ENCODE results near the gene ATG4D. TPM values are rescaled to one million over a fixed set of nuclear protein-coding genes. Genes with fewer than 3 reads are reported as not detected.

ATG4D gene
- total RNA-seq, 1 experiment from 2014 or later, result 7.0 TPM

- Histone ChIP-seq H3K9ac (ENCODE audit: low read length) (no peak overlapping the region), H3K9me3 (ENCODE audit: low read length) (no peaks in the 10 kb centered on the region), H3K27me3 (ENCODE audit: low read length) (no peaks in the 10 kb centered on the region), H3K4me3 (ENCODE audit: low read length) (no peak overlapping the region), H3K27ac (ENCODE audit: low read length) (no peak overlapping the region), H3K4me2 (ENCODE audit: low read depth, low read length, poor library complexity, severe bottlenecking) (no peak overlapping the region), H3K36me3 (ENCODE audit: insufficient read depth, low read length) (no peaks in the 10 kb centered on the region), H3K4me1 (ENCODE audit: low read length) (peaks cover 14% of the 10 kb centered on the region), H3K79me2 (ENCODE audit: low read length) (peaks cover 17% of the 10 kb centered on the region), H4K20me1 (ENCODE audit: insufficient read depth, low read depth, low read length) (no peaks in the 10 kb centered on the region), H3K9me2 (replicated peaks; ENCODE audit: insufficient read depth, low read length) (no peaks in the 10 kb centered on the region), H2AFZ (ENCODE audit: low read length) (peak overlapping the region; percentile 79; the same call in 1 of the 2 replicates)
- peak; percentile 96 for DNase-seq
These were observed 38.0 kb upstream of the ATG4D start for GRCh38 chr19:10505583-10506229.

- Histone ChIP-seq H3K4me2 (ENCODE audit: low read depth, low read length, poor library complexity, severe bottlenecking) (no peak overlapping the region), H3K4me1 (ENCODE audit: low read length) (peaks cover 9% of the 10 kb centered on the region)
These were observed 35.7 kb upstream of the ATG4D start for GRCh38 chr19:10508036-10508435.

GRCh38 chr19:10508707-10509106 lies 35.0 kb upstream of the ATG4D start:
- Histone ChIP-seq H2AFZ (ENCODE audit: low read length) (no peak overlapping the region), H4K20me1 (ENCODE audit: insufficient read depth, low read depth, low read length) (no peaks in the 10 kb centered on the region), H3K79me2 (ENCODE audit: low read length) (no peaks in the 10 kb centered on the region), H3K9me2 (replicated peaks; ENCODE audit: insufficient read depth, low read length) (no peaks in the 10 kb centered on the region), H3K4me2 (ENCODE audit: low read depth, low read length, poor library complexity, severe bottlenecking) (no peak overlapping the region), H3K36me3 (ENCODE audit: insufficient read depth, low read length) (no peaks in the 10 kb centered on the region), H3K27ac (ENCODE audit: low read length) (no peak overlapping the region), H3K27me3 (ENCODE audit: low read length) (no peaks in the 10 kb centered on the region), H3K9ac (ENCODE audit: low read length) (no peak overlapping the region), H3K9me3 (ENCODE audit: low read length) (no peaks in the 10 kb centered on the region), H3K4me3 (ENCODE audit: low read length) (no peak overlapping the region), H3K4me1 (ENCODE audit: low read length) (peaks cover 3% of the 10 kb centered on the region)
- DNase-seq, result no peak

More at GRCh38 chr19:10508036-10508435, 35.7 kb upstream of the ATG4D start:
- H2AFZ ChIP-seq (ENCODE audit: low read length), result no peak overlapping the region
- DNase-seq, result no peak
- no peaks in the 10 kb centered on the region for H3K79me2 ChIP-seq (ENCODE audit: low read length)
- no peaks in the 10 kb centered on the region for H3K9me3 ChIP-seq (ENCODE audit: low read length)
- no peak overlapping the region for H3K9ac ChIP-seq (ENCODE audit: low read length)
- H3K27me3 ChIP-seq (ENCODE audit: low read length), result no peaks in the 10 kb centered on the region
- no peak overlapping the region for H3K27ac ChIP-seq (ENCODE audit: low read length)
- no peak overlapping the region for H3K4me3 ChIP-seq (ENCODE audit: low read length)
- no peaks in the 10 kb centered on the region for H3K36me3 ChIP-seq (ENCODE audit: insufficient read depth, low read length)
- no peaks in the 10 kb centered on the region for H3K9me2 ChIP-seq (replicated peaks; ENCODE audit: insufficient read depth, low read length)
- H4K20me1 ChIP-seq (ENCODE audit: insufficient read depth, low read depth, low read length), result no peaks in the 10 kb centered on the region

- H3K4me2 ChIP-seq (ENCODE audit: low read depth, low read length, poor library complexity, severe bottlenecking), result no peak overlapping the region
- no peaks in the 10 kb centered on the region for H3K9me2 ChIP-seq (replicated peaks; ENCODE audit: insufficient read depth, low read length)
- H3K27ac ChIP-seq (ENCODE audit: low read length), result no peak overlapping the region
- H3K4me1 ChIP-seq (ENCODE audit: low read length), result peaks cover 3% of the 10 kb centered on the region; the same call in 1 of the 2 replicates
- no peaks in the 10 kb centered on the region for H3K36me3 ChIP-seq (ENCODE audit: insufficient read depth, low read length)
- no peak overlapping the region for H2AFZ ChIP-seq (ENCODE audit: low read length)
- H3K9ac ChIP-seq (ENCODE audit: low read length), result 0 out of 2 replicates have a peak overlapping the region, but pooled peaks have one; percentile 38
- H3K79me2 ChIP-seq (ENCODE audit: low read length), result no peaks in the 10 kb centered on the region
- no peak overlapping the region for H3K4me3 ChIP-seq (ENCODE audit: low read length)
- no peaks in the 10 kb centered on the region for H3K27me3 ChIP-seq (ENCODE audit: low read length)
- no peaks in the 10 kb centered on the region for H4K20me1 ChIP-seq (ENCODE audit: insufficient read depth, low read depth, low read length)
- no peaks in the 10 kb centered on the region for H3K9me3 ChIP-seq (ENCODE audit: low read length)
- DNase-seq, result peak; percentile 84
These were observed 33.4 kb upstream of the ATG4D start for GRCh38 chr19:10510301-10510802.

- H3K9me2 ChIP-seq (replicated peaks; ENCODE audit: insufficient read depth, low read length), result no peaks in the 10 kb centered on the region
- H2AFZ ChIP-seq (ENCODE audit: low read length), result no peak overlapping the region
- H3K9ac ChIP-seq (ENCODE audit: low read length), result no peak overlapping the region
- H3K27ac ChIP-seq (ENCODE audit: low read length), result no peak overlapping the region
- peaks cover 3% of the 10 kb centered on the region; the same call in 1 of the 2 replicates for H3K4me1 ChIP-seq (ENCODE audit: low read length)
- no peak overlapping the region for H3K4me2 ChIP-seq (ENCODE audit: low read depth, low read length, poor library complexity, severe bottlenecking)
- no peak overlapping the region for H3K4me3 ChIP-seq (ENCODE audit: low read length)
- no peaks in the 10 kb centered on the region for H3K9me3 ChIP-seq (ENCODE audit: low read length)
- H4K20me1 ChIP-seq (ENCODE audit: insufficient read depth, low read depth, low read length), result no peaks in the 10 kb centered on the region
- H3K79me2 ChIP-seq (ENCODE audit: low read length), result no peaks in the 10 kb centered on the region
- DNase-seq, result peak; percentile 28
- H3K27me3 ChIP-seq (ENCODE audit: low read length), result no peaks in the 10 kb centered on the region
- H3K36me3 ChIP-seq (ENCODE audit: insufficient read depth, low read length), result no peaks in the 10 kb centered on the region
These were observed 30.5 kb upstream of the ATG4D start for GRCh38 chr19:10513223-10513622.

- H3K27ac ChIP-seq (ENCODE audit: low read length), result no peak overlapping the region
- H3K4me3 ChIP-seq (ENCODE audit: low read length), result no peak overlapping the region
- H3K79me2 ChIP-seq (ENCODE audit: low read length), result no peaks in the 10 kb centered on the region
- no peaks in the 10 kb centered on the region for H3K9me3 ChIP-seq (ENCODE audit: low read length)
- H2AFZ ChIP-seq (ENCODE audit: low read length), result no peak overlapping the region
- H3K36me3 ChIP-seq (ENCODE audit: insufficient read depth, low read length), result no peaks in the 10 kb centered on the region
- H3K9ac ChIP-seq (ENCODE audit: low read length), result no peak overlapping the region
- H3K9me2 ChIP-seq (replicated peaks; ENCODE audit: insufficient read depth, low read length), result no peaks in the 10 kb centered on the region
- H3K4me2 ChIP-seq (ENCODE audit: low read depth, low read length, poor library complexity, severe bottlenecking), result no peak overlapping the region
- peaks cover 3% of the 10 kb centered on the region; the same call in 1 of the 2 replicates for H3K4me1 ChIP-seq (ENCODE audit: low read length)
- no peaks in the 10 kb centered on the region for H4K20me1 ChIP-seq (ENCODE audit: insufficient read depth, low read depth, low read length)
- H3K27me3 ChIP-seq (ENCODE audit: low read length), result no peaks in the 10 kb centered on the region
- peak; percentile 1 for DNase-seq
These were observed 29.2 kb upstream of the ATG4D start for GRCh38 chr19:10514211-10515145.

- no peak overlapping the region for H2AFZ ChIP-seq (ENCODE audit: low read length)
- no peaks in the 10 kb centered on the region for H4K20me1 ChIP-seq (ENCODE audit: insufficient read depth, low read depth, low read length)
- no peak overlapping the region for H3K27ac ChIP-seq (ENCODE audit: low read length)
- no peaks in the 10 kb centered on the region for H3K9me2 ChIP-seq (replicated peaks; ENCODE audit: insufficient read depth, low read length)
- no peaks in the 10 kb centered on the region for H3K9me3 ChIP-seq (ENCODE audit: low read length)
- no peaks in the 10 kb centered on the region for H3K36me3 ChIP-seq (ENCODE audit: insufficient read depth, low read length)
- H3K4me3 ChIP-seq (ENCODE audit: low read length), result no peak overlapping the region
- no peaks in the 10 kb centered on the region for H3K79me2 ChIP-seq (ENCODE audit: low read length)
- no peaks in the 10 kb centered on the region for H3K27me3 ChIP-seq (ENCODE audit: low read length)
- no peaks in the 10 kb centered on the region for H3K4me1 ChIP-seq (ENCODE audit: low read length)
- DNase-seq, result no peak
- H3K4me2 ChIP-seq (ENCODE audit: low read depth, low read length, poor library complexity, severe bottlenecking), result no peak overlapping the region
- H3K9ac ChIP-seq (ENCODE audit: low read length), result no peak overlapping the region
These were observed 27.7 kb upstream of the ATG4D start for GRCh38 chr19:10516064-10516385.

GRCh38 chr19:10516671-10517286 lies 26.9 kb upstream of the ATG4D start:
- no peaks in the 10 kb centered on the region for H3K27me3 ChIP-seq (ENCODE audit: low read length)
- no peak overlapping the region for H3K9ac ChIP-seq (ENCODE audit: low read length)
- H2AFZ ChIP-seq (ENCODE audit: low read length), result no peak overlapping the region
- H4K20me1 ChIP-seq (ENCODE audit: insufficient read depth, low read depth, low read length), result no peaks in the 10 kb centered on the region
- no peak overlapping the region for H3K4me3 ChIP-seq (ENCODE audit: low read length)
- H3K9me2 ChIP-seq (replicated peaks; ENCODE audit: insufficient read depth, low read length), result no peaks in the 10 kb centered on the region
- DNase-seq, result peak; percentile 27
- H3K9me3 ChIP-seq (ENCODE audit: low read length), result no peaks in the 10 kb centered on the region
- no peak overlapping the region for H3K27ac ChIP-seq (ENCODE audit: low read length)
- H3K4me2 ChIP-seq (ENCODE audit: low read depth, low read length, poor library complexity, severe bottlenecking), result no peak overlapping the region
- H3K4me1 ChIP-seq (ENCODE audit: low read length), result no peaks in the 10 kb centered on the region
- no peaks in the 10 kb centered on the region for H3K79me2 ChIP-seq (ENCODE audit: low read length)
- no peaks in the 10 kb centered on the region for H3K36me3 ChIP-seq (ENCODE audit: insufficient read depth, low read length)

Data from Karpas-422 (cell line).